Calu3 (cell line): Measurements from ENCODE around the gene FAF2. TPM values are rescaled to one million over a fixed set of nuclear protein-coding genes. Genes with fewer than 3 reads are reported as not detected.

Source experiments
- BruUV-seq: library from RNA; stranded (reverse); fragments of 400-500 nt; replicated peaks from 2 replicates; lab custom pipeline; 2021; lab: Mats Ljungman, UMichigan
- CTCF ChIA-PET: fragments of 300-600 bp; sonication (Branson Sonifier 250); formaldehyde crosslinking; loops from one replicate; lab custom pipeline; 2022; ENCODE audit warnings: antibody characterized with exemption; lab: Charles Lee
- DNase-seq: peaks from one replicate; pipeline ENCODE4 v3.0.0; 2022
- H3K27ac Mint-ChIP-seq: one replicate; pipeline ENCODE4 v1.8.0; 2022; ENCODE audit warnings: mixed read lengths; ENCODE audit not compliant: unreplicated experiment
- H3K27me3 Mint-ChIP-seq: one replicate; pipeline ENCODE4 v1.8.0; 2022; ENCODE audit warnings: mixed read lengths; ENCODE audit not compliant: unreplicated experiment
- H3K36me3 Mint-ChIP-seq: one replicate; pipeline ENCODE4 v1.8.0; 2022; ENCODE audit warnings: mild to moderate bottlenecking, moderate library complexity, mixed read lengths; ENCODE audit not compliant: insufficient read depth, unreplicated experiment
- H3K4me1 Mint-ChIP-seq: one replicate; pipeline ENCODE4 v1.8.0; 2022; ENCODE audit warnings: mild to moderate bottlenecking, low read depth, mixed read lengths; ENCODE audit not compliant: unreplicated experiment
- H3K4me3 Mint-ChIP-seq: one replicate; pipeline ENCODE4 v1.8.0; 2022; ENCODE audit warnings: mild to moderate bottlenecking, low read depth, moderate library complexity, mixed read lengths; ENCODE audit not compliant: unreplicated experiment
- H3K9me3 Mint-ChIP-seq: one replicate; pipeline ENCODE4 v1.8.0; 2022; ENCODE audit warnings: low read depth, mixed read lengths; ENCODE audit not compliant: unreplicated experiment
- CTCF ChIP-seq: fragments of 200-600 bp; IDR thresholded peaks from one replicate; pipeline ENCODE4 v1.8.0; 2022; ENCODE audit warnings: antibody characterized with exemption; ENCODE audit not compliant: unreplicated experiment
- intact Hi-C: fragments of 100-400 bp; cut with micrococcal nuclease; formaldehyde crosslinking; loops from one replicate; pipeline ENCODE4 v1.10.0; 2022; ENCODE audit not compliant: unreplicated experiment
- total RNA-seq: library from RNA; stranded (reverse); gene quantifications from 2 replicates; pipeline ENCODE4 v1.2.3, GENCODE V29; 2022

The FAF2 gene
- total RNA-seq, 1 experiment from 2014 or later: 73.6 TPM

- CTCF ChIA-PET: no interaction called here
- TF ChIP-seq CTCF: no peak
- Mint-ChIP-seq H3K27me3 (no peaks in the 10 kb centered on the region), H3K4me3 (no peak overlapping the region), H3K9me3 (no peaks in the 10 kb centered on the region), H3K4me1 (peaks cover 30% of the 10 kb centered on the region), H3K36me3 (peaks cover 34% of the 10 kb centered on the region), H3K27ac (no peak overlapping the region)
- no peak for DNase-seq
- BruUV-seq: no TSS peak
- intact Hi-C loops: no loop called here
These were observed 83.8 kb downstream of the FAF2 start for GRCh38 chr5:176531902-176532493.

GRCh38 chr5:176532795-176533194, 84.6 kb downstream of the FAF2 start:
- CTCF ChIA-PET: interaction anchor here (0.6 kb wide), 2 partner anchors 81 to 140 kb away, joined by 3 to 7 read pairs; no protein-coding TSS in a partner anchor
- Mint-ChIP-seq H3K4me1 (peaks cover 33% of the 10 kb centered on the region), H3K27ac (no peak overlapping the region), H3K4me3 (no peak overlapping the region), H3K9me3 (no peaks in the 10 kb centered on the region), H3K36me3 (peaks cover 39% of the 10 kb centered on the region), H3K27me3 (no peaks in the 10 kb centered on the region)
- DNase-seq: no peak
- no peak for TF ChIP-seq CTCF
- intact Hi-C loops: no loop called here
- no TSS peak for BruUV-seq

- BruUV-seq: no TSS peak
- Mint-ChIP-seq H3K4me1 (peaks cover 39% of the 10 kb centered on the region), H3K27ac (no peak overlapping the region), H3K9me3 (no peaks in the 10 kb centered on the region), H3K36me3 (peaks cover 39% of the 10 kb centered on the region), H3K27me3 (no peaks in the 10 kb centered on the region), H3K4me3 (no peak overlapping the region)
- intact Hi-C loops: no loop called here
- CTCF ChIA-PET: interaction anchor here (0.6 kb wide), 1 partner anchor 65 kb away, joined by 3 read pairs; no protein-coding TSS in a partner anchor
- TF ChIP-seq CTCF: no peak
- DNase-seq: no peak
These were observed 85.2 kb downstream of the FAF2 start for GRCh38 chr5:176533390-176533789.

GRCh38 chr5:176533894-176534611, 85.9 kb downstream of the FAF2 start:
- H3K9me3 Mint-ChIP-seq: no peaks in the 10 kb centered on the region
- no peak for DNase-seq
- H3K36me3 Mint-ChIP-seq: peaks cover 39% of the 10 kb centered on the region
- CTCF ChIA-PET: interaction anchor here (0.6 to 0.7 kb wide), 2 partner anchors 10 to 65 kb away, joined by 3 read pairs; no protein-coding TSS in a partner anchor
- H3K4me3 Mint-ChIP-seq: peak overlapping the region; percentile 96
- peaks cover 46% of the 10 kb centered on the region for H3K4me1 Mint-ChIP-seq
- intact Hi-C loops: no loop called here
- H3K27ac Mint-ChIP-seq: peak overlapping the region; percentile 57
- BruUV-seq: no TSS peak
- H3K27me3 Mint-ChIP-seq: no peaks in the 10 kb centered on the region
- TF ChIP-seq CTCF: no peak
